K562 (cell line): ENCODE data around the gene PLEKHO2. TPM values are rescaled to one million over a fixed set of nuclear protein-coding genes. Genes with fewer than 3 reads are reported as not detected.

Experiments
- ATAC-seq: fragments of 200-7000 bp; cut with Tn5 transposase; 3 replicates; pipeline ENCODE4 v1.9.1; 2020; ENCODE audit warnings: moderate library complexity
- BruUV-seq: library from RNA; stranded (reverse); fragments of 400-500 nt; replicated peaks from 2 replicates; lab custom pipeline; 2021; lab: Mats Ljungman, UMichigan
- CTCF ChIA-PET: fragments of 300-600 bp; formaldehyde crosslinking; extraction: SDS; loops from one replicate; lab custom pipeline; 2021; ENCODE audit warnings: low intra/inter-chr PET ratio; lab: Yijun Ruan, JAX
- POLR2A ChIA-PET: fragments of 300-600, 350-650 bp; sonication (Branson Sonifier 250); formaldehyde crosslinking; extraction: SDS; loops from one replicate; lab custom pipeline; 2021; ENCODE audit warnings: antibody characterized with exemption, inconsistent platforms; lab: Yijun Ruan, JAX
- DNase-seq, 4 experiments: peaks; one replicate each; pipeline versions ENCODE4 v3.0.0 to v3.0.0-alpha.2; 2011 to 2018; ENCODE audit warnings: low spot score in 3 of 4, mixed read lengths in 3 of 4; ENCODE audit errors: extremely low read depth in 1 of 4
- FAIRE-seq: peaks from 2 replicates; lab custom pipeline; 2011; peaks lifted over from hg19 to GRCh38; lab: Jason Lieb, UNC
- H2AFZ ChIP-seq: 2 replicates; pipeline ENCODE4 v1.6.0; 2011; ENCODE audit warnings: low read depth, low read length, control low read depth, inconsistent platforms
- H3K27ac ChIP-seq: fragments of 200-600 bp; 3 replicates; pipeline ENCODE4 v1.8.0; 2011; ENCODE audit warnings: low read depth, mild to moderate bottlenecking, control low read depth, inconsistent platforms, low read length, moderate library complexity, mixed read lengths; ENCODE audit errors: extremely low read depth
- H3K27me3 ChIP-seq, 2 experiments: fragments of 300-600 bp in 1 of 2; 2 replicates in 1 of 2; 3 replicates in 1 of 2; pipeline versions ENCODE4 v1.6.0 to v1.8.0; 2011; ENCODE audit warnings: inconsistent platforms in 2 of 2, low read length in 2 of 2, mild to moderate bottlenecking in 1 of 2, mixed read lengths in 1 of 2, moderate library complexity in 1 of 2; ENCODE audit not compliant: control insufficient read depth in 2 of 2, insufficient read depth in 2 of 2
- H3K36me3 ChIP-seq: fragments of 300-600 bp; 3 replicates; pipeline ENCODE4 v1.8.0; 2011; ENCODE audit warnings: mild to moderate bottlenecking, low read length, inconsistent platforms; ENCODE audit not compliant: control insufficient read depth, insufficient read depth
- H3K4me1 ChIP-seq, 2 experiments: fragments of 200-600 bp in 1 of 2; replicated peaks in 1 of 2; 2 replicates in 1 of 2; 3 replicates in 1 of 2; pipeline versions ENCODE4 v1.5.1 to v1.8.0; 2011; ENCODE audit warnings: inconsistent platforms in 2 of 2, low read length in 2 of 2, mild to moderate bottlenecking in 1 of 2, mixed read lengths in 1 of 2, moderate library complexity in 1 of 2; ENCODE audit not compliant: control insufficient read depth in 2 of 2, insufficient read depth in 2 of 2
- H3K4me2 ChIP-seq: 2 replicates; pipeline ENCODE4 v1.6.1; 2011; ENCODE audit warnings: low read length, control low read depth, inconsistent platforms, mixed read lengths; ENCODE audit not compliant: insufficient read depth
- H3K4me3 ChIP-seq: fragments of 200-600 bp; sonication (generic), shearing (Covaris generic); 2 replicates; pipeline ENCODE4 v1.5.1; 2016; ENCODE audit warnings: control low read depth, inconsistent platforms
- H3K79me2 ChIP-seq: fragments of 200-600 bp; 3 replicates; pipeline ENCODE4 v1.8.0; 2011; ENCODE audit warnings: low read length, inconsistent platforms; ENCODE audit not compliant: control insufficient read depth, insufficient read depth
- H3K9ac ChIP-seq, 2 experiments: 2 replicates each; pipeline versions ENCODE4 v1.6.0 to v1.6.1; 2011; ENCODE audit warnings: low read depth in 2 of 2, low read length in 2 of 2, control low read depth in 1 of 2, inconsistent platforms in 1 of 2, mild to moderate bottlenecking in 1 of 2, mixed read lengths in 1 of 2; ENCODE audit not compliant: insufficient read depth in 1 of 2
- H3K9me1 ChIP-seq: one replicate; pipeline ENCODE4 v1.6.0; 2011; ENCODE audit warnings: inconsistent platforms, mild to moderate bottlenecking, low read length, moderate library complexity; ENCODE audit not compliant: control insufficient read depth, insufficient read depth
- H3K9me3 ChIP-seq: replicated peaks from 2 replicates; pipeline ENCODE4 v1.5.1; 2011; ENCODE audit warnings: low read depth, low read length, inconsistent platforms; ENCODE audit not compliant: control insufficient read depth, insufficient read depth
- H4K20me1 ChIP-seq: replicated peaks from 2 replicates; pipeline ENCODE4 v1.6.1; 2011; ENCODE audit warnings: low read length, inconsistent platforms, mixed read lengths; ENCODE audit not compliant: control insufficient read depth, insufficient read depth
- PKNOX1 ChIP-seq: fragments of 450-650 bp; IDR thresholded peaks from 2 replicates; pipeline ENCODE4 v1.6.1; 2016
- SRSF9 ChIP-seq: fragments of 200-400 bp; formaldehyde crosslinking; IDR thresholded peaks from 2 replicates; pipeline ENCODE4 v1.6.1; 2017; ENCODE audit warnings: low read depth, low read length, borderline replicate concordance
- TGIF2 ChIP-seq: sonication (generic); formaldehyde crosslinking; IDR thresholded peaks from 2 replicates; pipeline ENCODE4 v1.8.1; 2022; ENCODE audit warnings: mild to moderate bottlenecking, missing genetic modification reagents, moderate library complexity
- ZBTB34 ChIP-seq: fragments of 250-450 bp; sonication (Bioruptor Pico); IDR thresholded peaks from 2 replicates; pipeline ENCODE4 v1.8.0; 2021; ENCODE audit warnings: mild to moderate bottlenecking, moderate library complexity
- ZNF175 ChIP-seq: fragments of 200-800 bp; sonication (Bioruptor generic); IDR thresholded peaks from 2 replicates; pipeline ENCODE4 v1.6.1; 2016; ENCODE audit warnings: low read depth, mild to moderate bottlenecking, missing genetic modification characterization, missing compliant biosample characterization
- in situ Hi-C: fragments of 300-500 bp; cut with MboI; formaldehyde crosslinking; loops from 4 replicates; pipeline ENCODE4 v1.15.0; 2018; ENCODE audit warnings: inconsistent platforms, mixed read lengths
- intact Hi-C: fragments of 100-400 bp; cut with micrococcal nuclease; formaldehyde crosslinking; loops from 2 replicates; pipeline ENCODE4 v1.14.2; 2022
- polyA plus RNA-seq, 8 experiments: library from polyadenylated mRNA; depleted of rRNA in 4 of 8; stranded (reverse) in 5 of 8; unstranded in 3 of 8; fragments of >200 nt; fragmentation: Nextera tagmentation in 2 of 8; fragmentation: Illumina TruSeq in 1 of 8; extraction: Ambion mirVana in 2 of 8; extraction: Trizol in 1 of 8; gene quantifications; 2 replicates each; pipeline versions ENCODE4 v1.2.1 to v1.2.3, GENCODE V29; 2011 to 2014; ENCODE audit warnings: inconsistent platforms in 1 of 8, missing spikeins in 1 of 8
- total RNA-seq, 7 experiments: library from RNA; depleted of rRNA in 6 of 7; stranded (reverse); fragments of >200 nt in 6 of 7; fragmentation: Illumina TruSeq in 2 of 7; extraction: Trizol in 2 of 7; gene quantifications; 2 replicates each; pipeline versions ENCODE4 v1.2.1 to v1.2.3, GENCODE V29; 2011 to 2021; ENCODE audit warnings: low replicate concordance in 1 of 7

Gene PLEKHO2
- total and polyA plus RNA-seq, 9 of the 15 experiments (the other 6 are each of a cell fraction or from before 2014, with no cell fraction given), result 0.24 to 8.8 (median 5.5) TPM

GRCh38 chr15:64891561-64891960 lies 49.8 kb downstream of the PLEKHO2 start:
- peaks cover 21 to 22% of the 10 kb centered on the region in 2 experiments for H3K4me1 ChIP-seq
- no peaks in the 10 kb centered on the region for H3K9me1 ChIP-seq
- no peak for FAIRE-seq
- no peak overlapping the region for H3K4me2 ChIP-seq
- H3K79me2 ChIP-seq, result no peaks in the 10 kb centered on the region
- ATAC-seq, result no peak
- CTCF ChIA-PET, result no interaction called here
- H2AFZ ChIP-seq, result no peak overlapping the region
- no peaks in the 10 kb centered on the region for H4K20me1 ChIP-seq
- H3K36me3 ChIP-seq, result no peaks in the 10 kb centered on the region
- no peaks in the 10 kb centered on the region for H3K9me3 ChIP-seq
- no peaks in the 10 kb centered on the region for H3K27me3 ChIP-seq
- in situ Hi-C loops (no loop called here), intact Hi-C loops (no loop called here)
- no peak overlapping the region for H3K9ac ChIP-seq
- no peak overlapping the region for H3K4me3 ChIP-seq
- no peak for TF ChIP-seq TGIF2 (CRISPR knock-in tag)
- TF ChIP-seq PKNOX1, result no peak
- TF ChIP-seq ZBTB34 (CRISPR knock-in tag), result no peak
- TF ChIP-seq SRSF9, result no peak
- TF ChIP-seq ZNF175 (CRISPR knock-in tag), result no peak
- H3K27ac ChIP-seq, result no peak overlapping the region
- DNase-seq, result no peak
- POLR2A ChIA-PET, result interaction anchor here (0.6 kb wide), 1 partner anchor 56 kb away, joined by 4 read pairs; no protein-coding TSS in a partner anchor
- no TSS peak for BruUV-seq
